Keratinocyte (primary cell): Measurements from ENCODE around the gene CUL2. TPM values are rescaled to one million over a fixed set of nuclear protein-coding genes. Genes with fewer than 3 reads are reported as not detected.

Source experiments
- DNase-seq: peaks from one replicate; pipeline ENCODE4 v3.0.0-alpha.2; 2011; ENCODE audit warnings: low read depth, missing footprints, low spot score
- FAIRE-seq: peaks from 2 replicates; lab custom pipeline; 2011; peaks lifted over from hg19 to GRCh38; lab: Jason Lieb, UNC
- H2AFZ ChIP-seq: 2 replicates; pipeline ENCODE4 v1.6.0; 2012; ENCODE audit warnings: low read length, control low read depth, inconsistent platforms; ENCODE audit not compliant: control insufficient read depth
- H3K27ac ChIP-seq: 2 replicates; pipeline ENCODE4 v1.5.1; 2011; ENCODE audit warnings: low read length; ENCODE audit not compliant: control insufficient read depth, insufficient read depth
- H3K27me3 ChIP-seq: 3 replicates; pipeline ENCODE4 v1.6.0; 2011; ENCODE audit warnings: low read length; ENCODE audit not compliant: control insufficient read depth, insufficient read depth; ENCODE audit errors: extremely low read depth
- H3K36me3 ChIP-seq, 2 experiments: 2 replicates in 1 of 2; 3 replicates in 1 of 2; pipeline ENCODE4 v1.5.1; 2011; ENCODE audit warnings: low read length in 2 of 2, mild to moderate bottlenecking in 1 of 2; ENCODE audit not compliant: control insufficient read depth in 2 of 2, insufficient read depth in 2 of 2; ENCODE audit errors: extremely low read depth in 1 of 2
- H3K4me1 ChIP-seq: 3 replicates; pipeline ENCODE4 v1.5.1; 2011; ENCODE audit warnings: low read length; ENCODE audit not compliant: control insufficient read depth, insufficient read depth; ENCODE audit errors: extremely low read depth
- H3K4me2 ChIP-seq: 3 replicates; pipeline ENCODE4 v1.6.0; 2011; ENCODE audit warnings: low read depth, low read length; ENCODE audit not compliant: control insufficient read depth, insufficient read depth; ENCODE audit errors: extremely low read depth
- H3K4me3 ChIP-seq, 3 experiments: fragments of 200-600 bp in 1 of 3; sonication (generic) in 1 of 3; 2 replicates in 2 of 3; 3 replicates in 1 of 3; pipeline ENCODE4 v1.5.1; 2011 to 2016; ENCODE audit warnings: low read length in 3 of 3, mild to moderate bottlenecking in 3 of 3, control low read depth in 2 of 3, inconsistent platforms in 1 of 3, low read depth in 1 of 3, mixed read lengths in 1 of 3, mixed run types in 1 of 3, moderate library complexity in 1 of 3; ENCODE audit not compliant: control insufficient read depth in 2 of 3, insufficient read depth in 2 of 3; ENCODE audit errors: extremely low read depth in 1 of 3
- H3K79me2 ChIP-seq: 2 replicates; pipeline ENCODE4 v1.6.0; 2012; ENCODE audit warnings: low read length; ENCODE audit not compliant: control insufficient read depth, insufficient read depth
- H3K9ac ChIP-seq: 3 replicates; pipeline ENCODE4 v1.6.0; 2011; ENCODE audit warnings: low read length; ENCODE audit not compliant: control insufficient read depth, insufficient read depth; ENCODE audit errors: extremely low read depth
- H3K9me1 ChIP-seq: 3 replicates; pipeline ENCODE4 v1.6.0; 2011; ENCODE audit warnings: low read length; ENCODE audit not compliant: control insufficient read depth, insufficient read depth; ENCODE audit errors: extremely low read depth
- H3K9me3 ChIP-seq: 2 replicates; pipeline ENCODE4 v1.5.1; 2012; ENCODE audit warnings: low read depth, low read length; ENCODE audit not compliant: control insufficient read depth
- H4K20me1 ChIP-seq: 3 replicates; pipeline ENCODE4 v1.6.0; 2011; ENCODE audit warnings: low read length; ENCODE audit not compliant: control insufficient read depth, insufficient read depth; ENCODE audit errors: extremely low read depth
- EZH2 ChIP-seq: IDR thresholded peaks from one replicate; pipeline ENCODE4 v1.6.1; 2012; ENCODE audit warnings: inconsistent platforms, mild to moderate bottlenecking, low read length, moderate library complexity
- dilution Hi-C: fragments of 300-500 bp; cut with MboI; formaldehyde crosslinking; loops from one replicate; pipeline ENCODE4 v1.7.0; 2020; ENCODE audit warnings: low sequenced_read_pairs; ENCODE audit not compliant: extremely low pct_ligation_motif_present
- polyA plus RNA-seq, 5 experiments: library from polyadenylated mRNA; depleted of rRNA in 3 of 5; stranded (reverse) in 3 of 5; stranded (forward) in 1 of 5; unstranded in 1 of 5; fragments of >200 nt; gene quantifications; 1 replicate in 1 of 5; 2 replicates in 3 of 5; 3 replicates in 1 of 5; pipeline versions ENCODE4 v1.2.1 to v1.2.3, GENCODE V29; 2011 to 2012; ENCODE audit warnings: missing spikeins in 2 of 5, low read depth in 1 of 5, low replicate concordance in 1 of 5
- TF ChIP-seq, protein P1 (sequence below), 3 experiments: IDR thresholded peaks in 1 of 3; conservative IDR thresholded peaks in 1 of 3; optimal IDR thresholded peaks in 1 of 3; 2 replicates in 2 of 3; 3 replicates in 1 of 3; pipeline versions ENCODE3 to v1.5.1; 2011; ENCODE audit warnings: low read length in 3 of 3, mild to moderate bottlenecking in 3 of 3, moderate library complexity in 2 of 3, control low read depth in 1 of 3, inconsistent platforms in 1 of 3; ENCODE audit not compliant: insufficient read depth in 2 of 3; ENCODE audit errors: extremely low read depth in 1 of 3

The CUL2 gene
- polyA plus RNA-seq, 1 donor (not counting 4 experiments of a cell fraction or from before 2014, with no cell fraction given) = 39.7 TPM

GRCh38 chr10:35015843-35016408 lies 74.2 kb downstream of the CUL2 start:
- Histone ChIP-seq H3K36me3 (peaks cover 2 to 10% of the 10 kb centered on the region in 2 experiments), H2AFZ (no peak overlapping the region), H3K27ac (no peak overlapping the region), H3K4me2 (no peak overlapping the region), H3K4me3 (no peak overlapping the region), H3K9me3 (no peaks in the 10 kb centered on the region), H3K9ac (no peak overlapping the region), H4K20me1 (no peaks in the 10 kb centered on the region), H3K79me2 (no peaks in the 10 kb centered on the region), H3K27me3 (no peaks in the 10 kb centered on the region), H3K4me1 (peaks cover 17% of the 10 kb centered on the region), H3K9me1 (no peaks in the 10 kb centered on the region)
- dilution Hi-C loops = no loop called here
- TF ChIP-seq EZH2 = no peak
- TF ChIP-seq, protein P1, sequence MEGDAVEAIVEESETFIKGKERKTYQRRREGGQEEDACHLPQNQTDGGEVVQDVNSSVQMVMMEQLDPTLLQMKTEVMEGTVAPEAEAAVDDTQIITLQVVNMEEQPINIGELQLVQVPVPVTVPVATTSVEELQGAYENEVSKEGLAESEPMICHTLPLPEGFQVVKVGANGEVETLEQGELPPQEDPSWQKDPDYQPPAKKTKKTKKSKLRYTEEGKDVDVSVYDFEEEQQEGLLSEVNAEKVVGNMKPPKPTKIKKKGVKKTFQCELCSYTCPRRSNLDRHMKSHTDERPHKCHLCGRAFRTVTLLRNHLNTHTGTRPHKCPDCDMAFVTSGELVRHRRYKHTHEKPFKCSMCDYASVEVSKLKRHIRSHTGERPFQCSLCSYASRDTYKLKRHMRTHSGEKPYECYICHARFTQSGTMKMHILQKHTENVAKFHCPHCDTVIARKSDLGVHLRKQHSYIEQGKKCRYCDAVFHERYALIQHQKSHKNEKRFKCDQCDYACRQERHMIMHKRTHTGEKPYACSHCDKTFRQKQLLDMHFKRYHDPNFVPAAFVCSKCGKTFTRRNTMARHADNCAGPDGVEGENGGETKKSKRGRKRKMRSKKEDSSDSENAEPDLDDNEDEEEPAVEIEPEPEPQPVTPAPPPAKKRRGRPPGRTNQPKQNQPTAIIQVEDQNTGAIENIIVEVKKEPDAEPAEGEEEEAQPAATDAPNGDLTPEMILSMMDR (optimal IDR thresholded peaks at IDR 0.05 in 1 of 3, IDR thresholded peaks at IDR 0.05 in 1 of 3, conservative IDR thresholded peaks at IDR 0.05 in 1 of 3; ENCODE audit: extremely low read depth in 1 of 3, insufficient read depth in 2 of 3, low read length in 3 of 3) = no peak
- FAIRE-seq (peak; percentile 79), DNase-seq (no peak)

- dilution Hi-C loops = no loop called here
- H3K9me3 ChIP-seq = no peaks in the 10 kb centered on the region
- H3K4me3 ChIP-seq = no peak overlapping the region
- DNase-seq = no peak
- H3K4me2 ChIP-seq = no peak overlapping the region
- no peak overlapping the region for H2AFZ ChIP-seq
- no peak for FAIRE-seq
- no peaks in the 10 kb centered on the region for H4K20me1 ChIP-seq
- H3K36me3 ChIP-seq = peaks cover 3 to 15% of the 10 kb centered on the region in 2 experiments
- no peak overlapping the region for H3K27ac ChIP-seq
- no peaks in the 10 kb centered on the region for H3K9me1 ChIP-seq
- no peak overlapping the region for H3K9ac ChIP-seq
- H3K4me1 ChIP-seq = peaks cover 17% of the 10 kb centered on the region
- H3K27me3 ChIP-seq = no peaks in the 10 kb centered on the region
- H3K79me2 ChIP-seq = no peaks in the 10 kb centered on the region
- TF ChIP-seq, protein P1 (optimal IDR thresholded peaks at IDR 0.05 in 1 of 3, IDR thresholded peaks at IDR 0.05 in 1 of 3, conservative IDR thresholded peaks at IDR 0.05 in 1 of 3; ENCODE audit: extremely low read depth in 1 of 3, insufficient read depth in 2 of 3, low read length in 3 of 3) = no peak
- no peak for TF ChIP-seq EZH2
Observed at GRCh38 chr10:35012781-35013180, 77.4 kb downstream of the CUL2 start.
